Activated CD4-positive, alpha-beta T cell treated with anti-CD3 and anti-CD28 coated beads for 36 hours (primary cell): ENCODE measurements around the gene GALNS. TPM values are rescaled to one million over a fixed set of nuclear protein-coding genes. Genes with fewer than 3 reads are reported as not detected.
A peak's percentile ranks its signal among the peaks of the same experiment; 100 is the strongest.

Experiments
- ATAC-seq: fragments of 200-7000 bp; cut with Tn5 transposase; one replicate; pipeline ENCODE4 v1.10.0; 2021; ENCODE audit warnings: mild to moderate bottlenecking, moderate library complexity
- CTCF ChIA-PET: fragments of 350-600 bp; sonication (Branson Sonifier 250); formaldehyde crosslinking; loops from one replicate; lab custom pipeline; 2021; ENCODE audit warnings: antibody characterized with exemption; lab: Charles Lee
- POLR2A ChIA-PET: fragments of 350-600 bp; sonication (Branson Sonifier 250); formaldehyde crosslinking; loops from one replicate; lab custom pipeline; 2021; ENCODE audit warnings: antibody characterized with exemption, inconsistent platforms; lab: Charles Lee
- DNase-seq: peaks from one replicate; pipeline ENCODE4 v3.0.0-alpha.2; 2020
- H3K27ac Mint-ChIP-seq: one replicate; pipeline ENCODE4 v1.8.0; 2021; ENCODE audit warnings: mixed read lengths
- H3K27me3 Mint-ChIP-seq: one replicate; pipeline ENCODE4 v1.8.0; 2021; ENCODE audit warnings: mixed read lengths
- H3K36me3 Mint-ChIP-seq: one replicate; pipeline ENCODE4 v1.8.0; 2021; ENCODE audit warnings: low read depth, mixed read lengths
- H3K4me1 Mint-ChIP-seq: one replicate; pipeline ENCODE4 v1.8.0; 2021; ENCODE audit warnings: mixed read lengths
- H3K4me3 Mint-ChIP-seq: one replicate; pipeline ENCODE4 v1.8.0; 2021; ENCODE audit warnings: mild to moderate bottlenecking, moderate library complexity, mixed read lengths
- H3K9me3 Mint-ChIP-seq: one replicate; pipeline ENCODE4 v1.8.0; 2021; ENCODE audit warnings: low read depth, mixed read lengths
- intact Hi-C, 2 experiments: fragments of 100-400 bp; cut with DNase I in 1 of 2; cut with micrococcal nuclease in 1 of 2; formaldehyde crosslinking; loops; one replicate each; pipeline versions ENCODE4 v1.14.2 to v1.15.1; 2022 to 2024; cut with DNase I, micrococcal nuclease
- total RNA-seq, 2 experiments: library from RNA; stranded (reverse); gene quantifications; one replicate each; pipeline ENCODE4 v1.2.3, GENCODE V29; 2021

Gene GALNS
- total RNA-seq, 2 experiments from 2014 or later = 20.1 TPM

DNA sequence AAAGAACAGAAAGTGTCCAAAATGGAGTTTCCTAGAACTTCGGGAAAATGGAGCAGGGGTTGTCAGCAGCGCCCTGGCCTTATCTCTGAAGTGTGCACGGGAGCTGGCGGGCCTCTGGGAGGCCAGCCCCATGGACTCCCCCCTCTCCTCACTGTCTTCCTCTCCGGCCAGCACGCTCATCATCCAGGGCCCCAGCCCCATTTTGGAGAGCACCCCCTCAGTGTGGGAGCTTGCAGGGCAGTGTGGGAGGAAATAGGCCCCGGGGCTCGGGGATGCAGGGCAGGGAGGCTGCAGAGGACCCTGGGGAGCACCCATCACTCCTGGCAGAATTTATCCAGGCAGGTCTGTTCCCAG lies 14.6 kb upstream of the GALNS start:
- ChIA-PET CTCF (no interaction called here), POLR2A (no interaction called here)
- DNase-seq = no peak
- Mint-ChIP-seq H3K4me3 (no peak overlapping the region), H3K36me3 (no peaks in the 10 kb centered on the region), H3K27me3 (peaks cover 9% of the 10 kb centered on the region), H3K4me1 (peaks cover 2% of the 10 kb centered on the region), H3K9me3 (no peaks in the 10 kb centered on the region), H3K27ac (no peak overlapping the region)
- intact Hi-C loops = no loop called here
- no peak for ATAC-seq

DNA sequence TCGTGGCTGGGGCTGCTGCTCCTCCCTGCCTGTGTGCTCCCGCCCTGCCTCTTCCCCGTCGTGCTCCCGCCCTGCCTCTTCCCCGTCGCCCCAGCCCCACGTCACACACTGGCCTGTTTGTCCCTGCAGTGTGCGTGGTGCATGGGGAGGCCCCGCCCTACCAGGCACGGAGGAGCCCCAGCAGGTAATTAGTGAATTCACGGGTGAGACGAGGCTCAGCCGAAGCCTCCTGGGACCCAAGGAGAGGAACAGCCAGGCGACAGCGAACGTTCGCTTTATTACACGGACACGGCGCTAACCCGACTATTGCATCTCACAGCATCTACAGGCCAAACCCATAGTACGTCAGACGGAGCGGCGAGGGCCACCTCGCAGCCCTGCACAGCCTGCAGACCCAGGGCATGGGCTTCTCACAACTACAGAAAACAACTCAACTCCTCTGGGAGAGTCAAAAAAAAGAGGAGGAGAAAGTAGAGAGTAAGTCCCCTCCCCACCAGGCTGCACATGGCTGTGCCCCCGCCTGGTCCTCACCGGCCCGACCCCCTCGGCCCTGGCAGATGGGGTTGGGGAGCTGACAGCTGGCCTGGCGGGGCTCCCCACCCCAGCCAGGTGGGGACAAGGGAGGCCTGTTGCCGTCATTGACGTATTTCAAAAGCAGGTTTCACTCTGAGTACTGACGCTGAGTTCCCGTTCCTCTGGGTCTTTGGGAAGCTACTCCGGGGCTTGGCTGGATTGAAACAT lies 14.0 kb upstream of the GALNS start:
- DNase-seq = peak; percentile 24
- no peaks in the 10 kb centered on the region for H3K9me3 Mint-ChIP-seq
- peaks cover 9% of the 10 kb centered on the region for H3K27me3 Mint-ChIP-seq
- H3K27ac Mint-ChIP-seq = no peak overlapping the region
- H3K4me1 Mint-ChIP-seq = peaks cover 2% of the 10 kb centered on the region
- ChIA-PET POLR2A (no interaction called here), CTCF (no interaction called here)
- H3K36me3 Mint-ChIP-seq = no peaks in the 10 kb centered on the region
- intact Hi-C loops = no loop called here
- ATAC-seq = peak; percentile 39
- H3K4me3 Mint-ChIP-seq = no peak overlapping the region

DNA sequence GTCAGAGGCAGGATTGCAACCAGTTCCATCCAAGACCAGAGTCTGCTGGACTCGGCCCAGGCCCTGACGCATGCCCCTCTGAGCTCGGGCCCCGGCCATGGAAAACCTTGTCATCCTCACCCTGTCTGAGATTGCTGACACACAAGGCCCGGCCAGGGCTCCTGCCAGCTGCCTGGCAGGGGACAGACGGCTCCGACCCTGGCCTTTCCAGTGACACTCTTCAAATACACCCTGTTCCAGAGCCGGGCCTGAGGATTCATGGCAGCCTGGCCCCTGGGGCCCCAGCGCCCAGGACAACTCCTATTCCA lies 12.9 kb upstream of the GALNS start:
- DNase-seq (no peak), ATAC-seq (no peak)
- ChIA-PET POLR2A (no interaction called here), CTCF (no interaction called here)
- H3K9me3 Mint-ChIP-seq = no peaks in the 10 kb centered on the region
- peaks cover 9% of the 10 kb centered on the region for H3K27me3 Mint-ChIP-seq
- H3K4me3 Mint-ChIP-seq = no peak overlapping the region
- peaks cover 2% of the 10 kb centered on the region for H3K4me1 Mint-ChIP-seq
- intact Hi-C loops = no loop called here
- no peaks in the 10 kb centered on the region for H3K36me3 Mint-ChIP-seq
- no peak overlapping the region for H3K27ac Mint-ChIP-seq

DNA sequence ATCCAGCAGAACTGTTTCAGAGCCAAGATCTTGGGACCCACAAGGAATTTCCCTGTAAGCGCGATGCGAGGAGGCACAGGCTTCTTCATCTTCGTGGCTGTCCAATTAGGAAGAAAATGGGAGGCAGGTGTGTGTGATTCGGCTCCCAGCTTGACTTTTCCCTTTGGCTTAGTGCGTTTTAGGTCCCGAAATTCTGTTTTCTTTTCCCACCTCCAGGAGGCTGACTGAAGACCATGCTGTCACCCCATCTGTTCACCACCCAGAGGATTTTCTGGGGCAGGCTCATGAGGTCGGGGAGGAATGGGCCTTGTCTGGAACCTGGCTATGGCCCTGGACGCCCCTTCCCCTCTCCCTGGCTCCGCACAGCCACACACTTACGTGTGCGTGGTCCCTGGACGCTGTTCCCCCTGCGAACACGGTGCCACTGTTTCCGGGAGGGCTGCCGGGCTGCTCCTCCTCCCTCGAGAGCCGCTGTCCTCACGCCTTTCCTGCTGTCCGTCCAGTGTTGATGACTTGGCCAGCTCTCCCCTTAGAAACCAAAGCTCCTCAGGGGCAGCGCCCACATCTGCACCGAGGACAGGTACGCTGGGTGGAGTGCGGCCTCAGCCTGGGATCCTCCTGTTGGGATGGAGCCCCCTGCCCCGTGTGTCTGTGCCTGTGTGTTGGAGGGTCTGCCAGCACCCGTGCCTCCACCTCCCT lies 12.4 kb upstream of the GALNS start:
- H3K36me3 Mint-ChIP-seq = no peaks in the 10 kb centered on the region
- H3K27ac Mint-ChIP-seq = no peak overlapping the region
- CTCF ChIA-PET = no interaction called here
- DNase-seq (no peak), ATAC-seq (no peak)
- intact Hi-C loops = no loop called here
- peaks cover 2% of the 10 kb centered on the region for H3K4me1 Mint-ChIP-seq
- no peak overlapping the region for H3K4me3 Mint-ChIP-seq
- POLR2A ChIA-PET = no interaction called here
- H3K9me3 Mint-ChIP-seq = no peaks in the 10 kb centered on the region
- H3K27me3 Mint-ChIP-seq = peaks cover 9% of the 10 kb centered on the region

DNA sequence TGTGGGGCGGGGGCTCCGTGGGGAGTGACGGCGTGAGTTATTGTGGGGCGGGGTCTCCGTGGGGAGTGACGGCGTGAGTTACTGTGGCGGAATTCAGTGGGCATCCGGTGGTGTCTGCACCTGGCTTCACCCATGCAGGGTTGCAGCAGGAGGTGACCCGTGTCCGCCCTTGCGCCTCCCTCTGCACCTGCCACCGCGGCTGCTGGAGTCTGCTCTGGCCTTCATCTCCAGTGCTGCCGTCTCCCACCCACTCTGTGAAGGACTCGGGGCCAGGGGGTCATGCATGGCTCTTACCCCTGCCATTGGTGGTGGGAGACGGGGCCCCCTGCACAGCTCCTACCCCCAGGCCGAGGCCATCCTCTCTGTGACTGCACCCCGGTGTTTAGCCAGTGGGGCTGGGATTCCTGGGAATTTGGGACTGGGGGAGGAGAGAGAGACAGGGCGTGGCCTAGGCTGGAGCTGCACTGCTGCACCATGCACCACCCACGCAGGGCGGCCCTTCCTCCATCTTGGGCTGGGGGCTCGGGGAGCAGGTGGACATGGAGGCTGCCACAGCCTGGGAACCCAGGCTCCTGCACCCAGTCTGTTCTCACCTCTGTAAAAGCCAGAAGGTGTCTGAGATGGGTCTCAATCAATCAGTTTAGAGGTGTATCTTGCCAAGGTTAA lies 11.0 kb upstream of the GALNS start:
- CTCF ChIA-PET = no interaction called here
- H3K27me3 Mint-ChIP-seq = peaks cover 9% of the 10 kb centered on the region
- no peak overlapping the region for H3K27ac Mint-ChIP-seq
- DNase-seq (no peak), ATAC-seq (no peak)
- POLR2A ChIA-PET = no interaction called here
- no peak overlapping the region for H3K4me3 Mint-ChIP-seq
- no peaks in the 10 kb centered on the region for H3K9me3 Mint-ChIP-seq
- H3K4me1 Mint-ChIP-seq = peaks cover 2% of the 10 kb centered on the region
- no peaks in the 10 kb centered on the region for H3K36me3 Mint-ChIP-seq
- intact Hi-C loops = no loop called here

DNA sequence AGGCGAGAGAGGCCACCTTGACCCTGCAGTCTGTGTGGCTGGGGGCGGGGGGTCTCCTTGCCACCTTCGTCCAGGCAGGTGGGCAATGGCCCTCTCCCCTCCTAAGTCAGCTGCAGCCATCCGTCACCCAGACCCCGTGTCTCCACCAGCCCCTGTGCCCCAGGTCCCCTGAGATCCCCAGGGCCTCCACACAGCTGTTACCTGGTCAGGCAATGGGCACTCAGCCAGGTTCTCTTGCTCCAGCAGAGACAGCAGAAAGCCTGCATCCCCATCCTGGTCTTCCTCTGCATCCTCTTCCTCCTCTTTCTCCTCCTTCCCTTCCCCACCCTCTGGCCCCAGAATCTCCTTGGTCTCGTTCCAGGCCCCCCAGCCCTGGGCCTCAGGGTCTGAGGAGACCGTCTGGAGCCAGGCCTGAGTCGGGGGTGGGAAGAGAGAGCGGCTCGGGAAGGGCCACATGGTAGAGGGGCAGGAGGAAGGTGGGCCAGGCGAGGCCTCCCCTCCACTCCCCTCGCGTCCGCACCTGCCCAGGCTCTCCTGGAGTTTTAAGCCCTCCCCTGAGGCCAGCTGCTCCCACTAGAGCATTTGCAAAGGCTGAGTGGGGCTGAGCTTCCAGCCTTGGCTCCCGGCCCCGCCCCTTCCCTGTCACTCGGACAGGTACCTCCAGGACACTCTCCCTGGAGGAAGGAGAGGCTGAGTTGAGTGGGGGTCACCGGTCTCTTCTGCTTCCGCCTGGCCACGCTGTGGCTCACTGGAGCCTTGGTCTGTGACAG lies 9.6 kb upstream of the GALNS start, which contains the start of gene PABPN1L:
TSS of gene PABPN1L (minus strand) at position 510 of the 770 bp plus-strand sequence. CDS start at position 456, 54 bp downstream.
- ChIA-PET CTCF (no interaction called here), POLR2A (interaction anchor here (0.6 kb wide), 1 partner anchor 308 kb away, joined by 5 read pairs; no protein-coding TSS in a partner anchor)
- Mint-ChIP-seq H3K4me1 (peaks cover 2% of the 10 kb centered on the region), H3K36me3 (peaks cover under 1% of the 10 kb centered on the region), H3K9me3 (no peaks in the 10 kb centered on the region), H3K27me3 (peaks cover 8% of the 10 kb centered on the region), H3K4me3 (no peak within 1 kb of the TSS), H3K27ac (no peak within 1 kb of the TSS)
- ATAC-seq (no peak), DNase-seq (no peak)
- intact Hi-C loops = no loop called here

DNA sequence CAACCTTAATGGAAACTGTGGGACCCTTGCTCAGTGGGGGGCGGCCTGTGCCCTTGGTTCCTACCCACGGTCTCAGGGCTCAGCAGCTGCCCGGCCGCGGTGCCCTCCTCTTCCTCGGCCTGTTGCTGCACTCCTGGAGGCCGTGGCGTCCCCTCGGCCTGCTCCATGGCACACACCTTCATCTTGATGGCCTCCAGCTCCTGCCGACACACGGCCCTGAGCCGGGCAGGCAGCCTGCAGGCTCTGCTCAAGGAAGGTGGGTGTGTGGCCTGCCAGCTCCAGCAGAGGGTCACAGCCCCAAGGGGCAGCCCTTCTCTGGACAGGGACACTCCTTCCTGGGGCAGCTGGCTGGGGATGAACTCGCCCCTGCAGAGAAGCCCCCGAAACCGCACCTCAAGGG lies 9.0 kb upstream of the GALNS start:
- intact Hi-C loops = no loop called here
- DNase-seq = no peak
- POLR2A ChIA-PET = interaction anchor here (0.6 kb wide), 1 partner anchor 307 kb away, joined by 5 read pairs; no protein-coding TSS in a partner anchor
- H3K9me3 Mint-ChIP-seq = no peaks in the 10 kb centered on the region
- no peak overlapping the region for H3K27ac Mint-ChIP-seq
- CTCF ChIA-PET = no interaction called here
- no peaks in the 10 kb centered on the region for H3K4me1 Mint-ChIP-seq
- H3K27me3 Mint-ChIP-seq = peaks cover 3% of the 10 kb centered on the region
- no peak for ATAC-seq
- H3K36me3 Mint-ChIP-seq = peaks cover 6% of the 10 kb centered on the region
- no peak overlapping the region for H3K4me3 Mint-ChIP-seq

DNA sequence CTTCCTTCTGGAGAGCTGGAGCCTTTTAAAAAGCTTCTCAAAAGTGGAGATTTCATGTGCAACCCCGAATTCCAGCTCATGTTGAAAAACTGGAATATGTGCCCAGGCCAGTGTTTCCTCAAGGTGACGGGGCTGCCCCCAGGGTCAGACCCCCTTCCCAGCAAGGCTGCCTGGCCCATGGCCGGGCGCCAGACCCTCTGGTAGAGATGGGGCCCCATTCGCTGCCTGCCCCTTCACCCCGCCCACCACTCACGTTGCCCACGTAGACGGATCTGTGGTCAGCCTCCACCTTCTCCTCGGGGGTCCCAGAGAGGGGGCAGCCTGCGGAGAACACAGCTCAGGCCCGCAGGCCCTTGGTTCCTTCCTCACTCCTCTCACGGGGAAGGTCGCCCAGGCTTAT lies 8.6 kb upstream of the GALNS start:
- Mint-ChIP-seq H3K4me3 (no peak overlapping the region), H3K36me3 (peaks cover 7% of the 10 kb centered on the region), H3K27me3 (no peaks in the 10 kb centered on the region), H3K9me3 (no peaks in the 10 kb centered on the region), H3K4me1 (no peaks in the 10 kb centered on the region), H3K27ac (no peak overlapping the region)
- CTCF ChIA-PET = no interaction called here
- ATAC-seq = no peak
- intact Hi-C loops = no loop called here
- POLR2A ChIA-PET = no interaction called here
- no peak for DNase-seq

DNA sequence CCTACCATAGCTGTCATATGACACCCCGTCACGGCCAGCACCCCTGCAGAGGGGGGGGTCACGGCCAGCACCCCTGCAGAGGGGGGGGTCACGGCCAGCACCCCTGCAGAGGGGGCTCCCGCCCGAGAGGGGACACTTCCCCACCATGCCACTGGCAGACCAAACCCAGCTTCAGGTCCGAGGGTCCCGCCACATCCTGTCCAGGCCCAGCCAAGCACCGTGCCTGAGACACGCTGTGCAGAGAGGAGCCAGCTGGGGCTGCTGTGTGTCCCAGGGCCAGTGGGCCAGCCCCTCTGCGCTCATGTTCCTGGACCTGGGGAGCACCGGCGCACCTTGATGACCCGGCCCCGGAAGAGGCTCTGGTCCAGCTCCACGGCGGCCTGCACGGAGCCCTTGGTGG lies 7.8 kb upstream of the GALNS start:
- Mint-ChIP-seq H3K36me3 (peaks cover 10% of the 10 kb centered on the region), H3K4me1 (no peaks in the 10 kb centered on the region), H3K27ac (no peak overlapping the region), H3K27me3 (no peaks in the 10 kb centered on the region), H3K9me3 (no peaks in the 10 kb centered on the region), H3K4me3 (no peak overlapping the region)
- ATAC-seq = no peak
- DNase-seq = no peak
- POLR2A ChIA-PET = no interaction called here
- intact Hi-C loops = no loop called here
- CTCF ChIA-PET = no interaction called here

DNA sequence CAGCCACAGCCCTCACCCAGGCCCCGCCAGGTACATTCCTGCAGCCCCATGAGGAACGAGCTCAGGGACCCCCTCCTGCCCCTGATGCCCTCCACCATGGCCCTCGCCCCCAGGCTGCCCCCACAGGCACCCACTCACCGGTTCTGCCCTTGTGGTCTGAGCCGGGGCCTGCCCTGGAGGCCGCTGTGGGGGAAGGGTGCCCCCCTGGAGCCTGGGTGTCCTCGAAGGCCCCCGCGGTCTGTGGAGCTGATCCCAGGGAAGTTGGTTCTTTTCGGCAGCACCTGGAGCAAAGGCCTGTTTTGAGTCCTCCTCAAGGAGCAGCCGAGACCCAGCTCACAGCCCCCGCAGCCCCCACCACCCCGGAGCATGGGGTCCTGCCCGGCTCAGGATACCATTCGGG lies 7.4 kb upstream of the GALNS start:
- H3K4me3 Mint-ChIP-seq = no peak overlapping the region
- no peaks in the 10 kb centered on the region for H3K9me3 Mint-ChIP-seq
- DNase-seq = no peak
- peaks cover 12% of the 10 kb centered on the region for H3K36me3 Mint-ChIP-seq
- H3K27me3 Mint-ChIP-seq = no peaks in the 10 kb centered on the region
- peaks cover 1% of the 10 kb centered on the region for H3K4me1 Mint-ChIP-seq
- ChIA-PET POLR2A (no interaction called here), CTCF (interaction anchor here (0.7 kb wide), 1 partner anchor 64 kb away, joined by 3 read pairs; no protein-coding TSS in a partner anchor)
- intact Hi-C loops = no loop called here
- H3K27ac Mint-ChIP-seq = no peak overlapping the region
- no peak for ATAC-seq

DNA sequence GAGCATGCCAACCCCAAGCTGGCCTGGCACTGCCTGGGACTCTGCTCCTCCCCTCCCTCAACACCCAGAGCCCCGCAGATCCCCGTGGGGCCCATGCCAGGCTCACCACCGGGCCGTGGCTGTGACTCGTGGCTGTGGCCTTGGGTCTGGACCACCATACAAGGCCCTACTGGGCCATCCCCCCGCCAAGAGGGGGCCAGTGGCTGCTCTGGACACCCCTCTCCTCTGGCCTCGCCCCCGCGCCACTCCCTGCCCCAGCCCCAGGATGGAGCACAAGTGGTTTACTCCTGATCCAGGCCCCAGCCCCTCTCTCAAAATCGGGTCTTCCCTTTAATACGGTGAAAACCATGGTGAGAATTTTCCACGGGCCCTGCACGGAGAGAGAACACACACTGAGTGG lies 6.7 kb upstream of the GALNS start:
- CTCF ChIA-PET = interaction anchor here (0.7 kb wide), 1 partner anchor 64 kb away, joined by 3 read pairs; no protein-coding TSS in a partner anchor
- intact Hi-C loops = no loop called here
- POLR2A ChIA-PET = no interaction called here

More for the DNA sequence above, 6.7 kb upstream of the GALNS start:
- Mint-ChIP-seq H3K36me3 (peaks cover 12% of the 10 kb centered on the region), H3K27me3 (no peaks in the 10 kb centered on the region), H3K9me3 (no peaks in the 10 kb centered on the region), H3K4me3 (no peak overlapping the region), H3K27ac (no peak overlapping the region), H3K4me1 (peaks cover 4% of the 10 kb centered on the region)
- DNase-seq (no peak), ATAC-seq (no peak)
